ENCODE data around the gene CENPX. TPM values are rescaled to one million over a fixed set of nuclear protein-coding genes. Genes with fewer than 3 reads are reported as not detected.

The CENPX gene
- total and polyA plus RNA-seq, 2 of the 13 experiments (the other 11 are each of a cell fraction or from before 2014, with no cell fraction given): 92.7 to 170 TPM

- TF ChIP-seq ZBTB4 (CRISPR knock-in tag; IDR thresholded peaks at IDR 0.05; ENCODE audit: borderline replicate concordance) (no peak), IRX3 (CRISPR knock-in tag; IDR thresholded peaks at IDR 0.05; ENCODE audit: borderline replicate concordance, low read depth) (no peak), NR0B2 (CRISPR knock-in tag; IDR thresholded peaks at IDR 0.05) (0 out of 2 replicates have a peak, but pooled peaks have one; percentile 5), TFDP2 (CRISPR knock-in tag; IDR thresholded peaks at IDR 0.05) (0 out of 2 replicates have a peak, but pooled peaks have one; percentile 6), THYN1 (CRISPR knock-in tag; IDR thresholded peaks at IDR 0.05; ENCODE audit: borderline replicate concordance, low read depth) (no peak), ZBTB43 (CRISPR knock-in tag; conservative IDR thresholded peaks at IDR 0.05) (no peak), E2F2 (CRISPR knock-in tag; IDR thresholded peaks at IDR 0.05; ENCODE audit: borderline replicate concordance) (0 out of 2 replicates have a peak, but pooled peaks have one; percentile 56), ZNF605 (CRISPR knock-in tag; IDR thresholded peaks at IDR 0.05) (peak; percentile 71; the same call in 1 of the 2 replicates), ZNF772 (CRISPR knock-in tag; IDR thresholded peaks at IDR 0.05) (0 out of 2 replicates have a peak, but pooled peaks have one; percentile 46), ERF (CRISPR knock-in tag; IDR thresholded peaks at IDR 0.05) (0 out of 2 replicates have a peak, but pooled peaks have one; percentile 5), RFX5 (IDR thresholded peaks at IDR 0.05; ENCODE audit: low read depth, low read length) (no peak), ZEB1 (IDR thresholded peaks at IDR 0.05; ENCODE audit: insufficient replicate concordance, low read depth) (no peak), HMG20A (CRISPR knock-in tag; IDR thresholded peaks at IDR 0.05; ENCODE audit: borderline replicate concordance) (no peak), DNMT1 (CRISPR knock-in tag; IDR thresholded peaks at IDR 0.05) (0 out of 2 replicates have a peak, but pooled peaks have one; percentile 12), SALL1 (CRISPR knock-in tag; IDR thresholded peaks at IDR 0.05) (peak; percentile 35; the same call in 1 of the 2 replicates), RBM39 (IDR thresholded peaks at IDR 0.05; ENCODE audit: low read depth, low read length, poor library complexity, severe bottlenecking) (peak; percentile 19), ZBTB14 (CRISPR knock-in tag; IDR thresholded peaks at IDR 0.05) (peak; percentile 20; the same call in 1 of the 2 replicates), IKZF1 (IDR thresholded peaks at IDR 0.05) (no peak), GPBP1L1 (CRISPR knock-in tag; IDR thresholded peaks at IDR 0.05) (no peak)
These were observed 42.5 kb upstream of the CENPX start (continued) for GRCh38 chr17:82065193-82065637.

Measured in HepG2 (cell line).